AG04450 (cell line): Measurements from ENCODE around the gene WDFY2. TPM values are rescaled to one million over a fixed set of nuclear protein-coding genes. Genes with fewer than 3 reads are reported as not detected.

Experiments used
- CTCF ChIA-PET: fragments of 300-600, 350-600 bp; formaldehyde crosslinking; extraction: SDS; loops from one replicate; lab custom pipeline; 2022; ENCODE audit warnings: antibody characterized with exemption, inconsistent platforms; lab: Charles Lee
- POLR2A ChIA-PET: fragments of 350-600 bp; formaldehyde crosslinking; extraction: SDS; loops from one replicate; lab custom pipeline; 2021; ENCODE audit warnings: antibody characterized with exemption, inconsistent platforms; lab: Yijun Ruan, JAX
- DNase-seq: peaks from one replicate; pipeline ENCODE4 v3.0.0-alpha.2; 2011; ENCODE audit warnings: low read depth, low spot score
- H3K27ac ChIP-seq: one replicate; pipeline ENCODE4 v1.5.1; 2012; ENCODE audit warnings: low read depth, low read length, control low read depth
- H3K27me3 ChIP-seq: one replicate; pipeline ENCODE4 v1.6.0; 2012; ENCODE audit warnings: low read length; ENCODE audit not compliant: control insufficient read depth, insufficient read depth
- H3K4me3 ChIP-seq: 2 replicates; pipeline ENCODE4 v1.5.1; 2011; ENCODE audit warnings: mild to moderate bottlenecking, low read depth, low read length, control low read depth
- H3K9me3 ChIP-seq: 2 replicates; pipeline ENCODE4 v1.5.1; 2012; ENCODE audit warnings: low read length; ENCODE audit not compliant: control insufficient read depth, insufficient read depth
- polyA plus RNA-seq: library from polyadenylated mRNA; depleted of rRNA; stranded (reverse); fragments of >200 nt; gene quantifications from 2 replicates; pipeline ENCODE4 v1.2.3, GENCODE V29; 2011; rRNA removed
- small RNA-seq: library from RNA; depleted of rRNA; stranded (forward); fragments of <200 nt; gene quantifications from one replicate; pipeline ENCODE3, GENCODE V24; 2012; ENCODE audit warnings: low read depth; ENCODE audit not compliant: insufficient read length
- TF ChIP-seq, protein P1 (sequence below): IDR thresholded peaks from 2 replicates; pipeline ENCODE4 v1.5.1; 2011; ENCODE audit warnings: low read depth, low read length, control low read depth, inconsistent platforms

WDFY2 gene
- polyA plus RNA-seq, 1 experiment = 6.3 TPM

- ChIA-PET POLR2A (no interaction called here), CTCF (interaction anchor here (1.2 to 4.1 kb wide), 9 partner anchors 11 to 413 kb away, joined by 3 to 61 read pairs (median 7); no protein-coding TSS in a partner anchor)
- Histone ChIP-seq H3K4me3 (no peak overlapping the region), H3K27ac (no peak overlapping the region), H3K27me3 (peaks cover 55% of the 10 kb centered on the region), H3K9me3 (no peaks in the 10 kb centered on the region)
- TF ChIP-seq, protein P1, sequence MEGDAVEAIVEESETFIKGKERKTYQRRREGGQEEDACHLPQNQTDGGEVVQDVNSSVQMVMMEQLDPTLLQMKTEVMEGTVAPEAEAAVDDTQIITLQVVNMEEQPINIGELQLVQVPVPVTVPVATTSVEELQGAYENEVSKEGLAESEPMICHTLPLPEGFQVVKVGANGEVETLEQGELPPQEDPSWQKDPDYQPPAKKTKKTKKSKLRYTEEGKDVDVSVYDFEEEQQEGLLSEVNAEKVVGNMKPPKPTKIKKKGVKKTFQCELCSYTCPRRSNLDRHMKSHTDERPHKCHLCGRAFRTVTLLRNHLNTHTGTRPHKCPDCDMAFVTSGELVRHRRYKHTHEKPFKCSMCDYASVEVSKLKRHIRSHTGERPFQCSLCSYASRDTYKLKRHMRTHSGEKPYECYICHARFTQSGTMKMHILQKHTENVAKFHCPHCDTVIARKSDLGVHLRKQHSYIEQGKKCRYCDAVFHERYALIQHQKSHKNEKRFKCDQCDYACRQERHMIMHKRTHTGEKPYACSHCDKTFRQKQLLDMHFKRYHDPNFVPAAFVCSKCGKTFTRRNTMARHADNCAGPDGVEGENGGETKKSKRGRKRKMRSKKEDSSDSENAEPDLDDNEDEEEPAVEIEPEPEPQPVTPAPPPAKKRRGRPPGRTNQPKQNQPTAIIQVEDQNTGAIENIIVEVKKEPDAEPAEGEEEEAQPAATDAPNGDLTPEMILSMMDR = no peak
- DNase-seq = no peak
Measured at GRCh38 chr13:51816604-51817249, 232.5 kb downstream of the WDFY2 start.

Small RNA genes within 50 kb of the gene (small RNA-seq; reads per million reads assigned to genes)
- gene MIR4703 = not detected
- gene RN7SL413P = not detected
- gene RNU6-65P = not detected
- not detected for gene RNY1P6

Other genes with a start within 250 kb of the WDFY2 start
- not detected in 2 replicates for gene SERPINE3, start 244.8 kb upstream of the WDFY2 start, polyA plus RNA-seq
- gene INTS6, start 131.4 kb upstream of the WDFY2 start, polyA plus RNA-seq = 38.1 and 53.7 TPM in 2 replicates
- gene DHRS12, start 219.7 kb downstream of the WDFY2 start, polyA plus RNA-seq = 3.7 and 4.6 TPM in 2 replicates